Endothelial cell of umbilical vein (primary cell): ENCODE measurements around the gene COL5A1.

Source experiments
- EZH2 ChIP-seq: IDR thresholded peaks from 2 replicates; pipeline ENCODE4 v1.6.1; 2012; ENCODE audit warnings: borderline replicate concordance, low read depth, mild to moderate bottlenecking, moderate library complexity, low read length, inconsistent platforms; ENCODE audit not compliant: severe bottlenecking
- FOS ChIP-seq: IDR thresholded peaks from 2 replicates; pipeline ENCODE4 v1.6.1; 2011; ENCODE audit warnings: mild to moderate bottlenecking, low read length, moderate library complexity, borderline replicate concordance; ENCODE audit not compliant: insufficient read depth
- GATA2 ChIP-seq: IDR thresholded peaks from 2 replicates; pipeline ENCODE4 v1.7.0; 2011; ENCODE audit warnings: low read depth, mild to moderate bottlenecking, moderate library complexity, mixed read lengths, low read length; ENCODE audit not compliant: insufficient read length, insufficient read depth
- JUN ChIP-seq: IDR thresholded peaks from 2 replicates; pipeline ENCODE4 v1.6.1; 2011; ENCODE audit warnings: borderline replicate concordance, low read depth; ENCODE audit not compliant: insufficient read length, insufficient read depth
- MAX ChIP-seq: IDR thresholded peaks from 2 replicates; pipeline ENCODE4 v1.6.1; 2011; ENCODE audit not compliant: insufficient read depth, insufficient read length
- MYC ChIP-seq: IDR thresholded peaks from one replicate; pipeline ENCODE4 v1.6.1; 2011; ENCODE audit warnings: mild to moderate bottlenecking, low read depth, low read length
- POLR2A ChIP-seq: IDR thresholded peaks from 2 replicates; pipeline ENCODE4 v1.6.1; 2012; ENCODE audit warnings: low read depth, mild to moderate bottlenecking, control low read depth, low read length
- POLR2AphosphoS5 ChIP-seq: IDR thresholded peaks from 2 replicates; pipeline ENCODE4 v1.6.1; 2012; ENCODE audit warnings: low read depth, mild to moderate bottlenecking, control low read depth, low read length, moderate library complexity; ENCODE audit not compliant: insufficient read depth
- TF ChIP-seq, protein P1 (sequence below), 2 donors: IDR thresholded peaks; 1 replicate in 1 of 2; 2 replicates in 1 of 2; pipeline ENCODE4 v1.5.1; 2011; ENCODE audit warnings: low read length in 2 of 2, mild to moderate bottlenecking in 2 of 2, moderate library complexity in 2 of 2, control low read depth in 1 of 2, inconsistent platforms in 1 of 2, low read depth in 1 of 2; ENCODE audit not compliant: insufficient read depth in 1 of 2; ENCODE audit errors: extremely low read depth in 1 of 2

GRCh38 chr9:134827559-134827958 lies 186.0 kb downstream of the COL5A1 start:
- TF ChIP-seq, protein P1, sequence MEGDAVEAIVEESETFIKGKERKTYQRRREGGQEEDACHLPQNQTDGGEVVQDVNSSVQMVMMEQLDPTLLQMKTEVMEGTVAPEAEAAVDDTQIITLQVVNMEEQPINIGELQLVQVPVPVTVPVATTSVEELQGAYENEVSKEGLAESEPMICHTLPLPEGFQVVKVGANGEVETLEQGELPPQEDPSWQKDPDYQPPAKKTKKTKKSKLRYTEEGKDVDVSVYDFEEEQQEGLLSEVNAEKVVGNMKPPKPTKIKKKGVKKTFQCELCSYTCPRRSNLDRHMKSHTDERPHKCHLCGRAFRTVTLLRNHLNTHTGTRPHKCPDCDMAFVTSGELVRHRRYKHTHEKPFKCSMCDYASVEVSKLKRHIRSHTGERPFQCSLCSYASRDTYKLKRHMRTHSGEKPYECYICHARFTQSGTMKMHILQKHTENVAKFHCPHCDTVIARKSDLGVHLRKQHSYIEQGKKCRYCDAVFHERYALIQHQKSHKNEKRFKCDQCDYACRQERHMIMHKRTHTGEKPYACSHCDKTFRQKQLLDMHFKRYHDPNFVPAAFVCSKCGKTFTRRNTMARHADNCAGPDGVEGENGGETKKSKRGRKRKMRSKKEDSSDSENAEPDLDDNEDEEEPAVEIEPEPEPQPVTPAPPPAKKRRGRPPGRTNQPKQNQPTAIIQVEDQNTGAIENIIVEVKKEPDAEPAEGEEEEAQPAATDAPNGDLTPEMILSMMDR (IDR thresholded peaks at IDR 0.05; ENCODE audit: extremely low read depth in 1 of 2, insufficient read depth in 1 of 2, low read depth in 1 of 2, low read length in 2 of 2), result no peak
- TF ChIP-seq EZH2 (no peak), POLR2A (no peak), POLR2AphosphoS5 (no peak), MYC (no peak), MAX (no peak), FOS (no peak), GATA2 (no peak), JUN (no peak)
